Posterior cingulate gyrus (tissue), 11 donors: ENCODE data around the gene ZGPAT.
A peak's percentile ranks its signal among the peaks of the same experiment; 100 is the strongest.

Source experiments
- DNase-seq, 10 donors: peaks; one replicate each; pipeline versions ENCODE4 v3.0.0 to v3.0.0-alpha.2; 2020 to 2021; ENCODE audit warnings: mixed read lengths in 3 of 10
- intact Hi-C: fragments of 100-400 bp; cut with DNase I; formaldehyde crosslinking; loops from one replicate; pipeline ENCODE4 v1.15.1; 2023

Gene ZGPAT

GRCh38 chr20:63691711-63692435, 16.0 kb upstream of the ZGPAT start:
- intact Hi-C loops = no loop called here

GRCh38 chr20:63692436-63693082, 15.3 kb upstream of the ZGPAT start:
- intact Hi-C loops = no loop called here
- peak in 2 of 10 donors; percentile 4 to 72 for DNase-seq

More at GRCh38 chr20:63691711-63692435, 16.0 kb upstream of the ZGPAT start:
- DNase-seq = peak in 1 of 10 donors; percentile 6

- intact Hi-C loops = no loop called here
- DNase-seq = no peak
These were observed 14.6 kb upstream of the ZGPAT start for GRCh38 chr20:63693083-63693732.

- DNase-seq = peak in 1 of 10 donors; percentile 76
- intact Hi-C loops = no loop called here
These were observed 13.9 kb upstream of the ZGPAT start for GRCh38 chr20:63693733-63694583.

GRCh38 chr20:63694584-63695423, 13.0 kb upstream of the ZGPAT start:
- peak in 1 of 10 donors; percentile 81 for DNase-seq
- intact Hi-C loops = no loop called here

GRCh38 chr20:63695424-63696305, 12.2 kb upstream of the ZGPAT start:
- DNase-seq = peak in 3 of 10 donors; percentile 31 to 69 (median 39)

GRCh38 chr20:63696306-63696627, 11.6 kb upstream of the ZGPAT start:
- peak in 2 of 10 donors; percentile 63 to 69 for DNase-seq
- intact Hi-C loops = no loop called here

More at GRCh38 chr20:63695424-63696305, 12.2 kb upstream of the ZGPAT start:
- intact Hi-C loops = no loop called here

GRCh38 chr20:63696628-63697356, 11.0 kb upstream of the ZGPAT start, which contains the start of gene TNFRSF6B:
Gene TNFRSF6B, plus strand, starts transcription at chr20:63696652. Its CDS starts 116 bp downstream, at chr20:63696768.
- intact Hi-C loops = no loop called here
- DNase-seq = peak in 2 of 10 donors; percentile 76 to 90

GRCh38 chr20:63697357-63697867, 10.4 kb upstream of the ZGPAT start:
- intact Hi-C loops = no loop called here
- peak in 2 of 10 donors; percentile 78 to 82 for DNase-seq

- peak in 3 of 10 donors; percentile 71 to 84 (median 82) for DNase-seq
- intact Hi-C loops = no loop called here
These were observed 9.8 kb upstream of the ZGPAT start for GRCh38 chr20:63697868-63698545.

- DNase-seq = peak in 3 of 10 donors; percentile 75 to 86 (median 81)
- intact Hi-C loops = no loop called here
These were observed 8.9 kb upstream of the ZGPAT start for GRCh38 chr20:63698739-63699465.

GRCh38 chr20:63699466-63700198, 8.2 kb upstream of the ZGPAT start:
- peak in 3 of 10 donors; percentile 59 to 79 (median 79) for DNase-seq
- intact Hi-C loops = loop anchor here (10.0 kb wide), 1 partner anchor 165 kb away; the partner anchor contains the start of genes ABHD16B and TPD52L2

GRCh38 chr20:63700199-63701050, 7.4 kb upstream of the ZGPAT start:
- intact Hi-C loops = loop anchor here (10.0 kb wide), 1 partner anchor 164 kb away; the partner anchor contains the start of genes ABHD16B and TPD52L2
- DNase-seq = peak in 3 of 10 donors; percentile 55 to 79 (median 70)

- DNase-seq = peak in 2 of 10 donors; percentile 53 to 66
- intact Hi-C loops = loop anchor here (10.0 kb wide), 1 partner anchor 164 kb away; the partner anchor contains the start of genes ABHD16B and TPD52L2
These were observed 6.8 kb upstream of the ZGPAT start for GRCh38 chr20:63701051-63701328.
